Inferior parietal cortex (tissue), 1 donor: Measurements from ENCODE around the gene SYNE2.
"Not testable (repeated sequence)": the region's sequence is repeated elsewhere in the genome, so short reads cannot be mapped to it uniquely, and the experiment has no call there.

ENCODE experiments used
- DNase-seq: peaks from one replicate; pipeline ENCODE4 v3.0.0-alpha.2; 2016; ENCODE audit errors: extremely low spot score

Gene SYNE2

GRCh38 chr14:64194404-64194803 is 341.6 kb downstream of the SYNE2 start:
- no peak for DNase-seq

GRCh38 chr14:64195199-64195598 is 342.4 kb downstream of the SYNE2 start:
- DNase-seq, result no peak

- DNase-seq, result no peak
Observed at GRCh38 chr14:64196056-64196455, 343.3 kb downstream of the SYNE2 start.

- peak; percentile 79 for DNase-seq
Observed at GRCh38 chr14:64196814-64197411, 344.1 kb downstream of the SYNE2 start.

GRCh38 chr14:64197996-64198395 is 345.2 kb downstream of the SYNE2 start:
- no peak for DNase-seq

- no peak for DNase-seq
Observed at GRCh38 chr14:64198486-64198885, 345.7 kb downstream of the SYNE2 start.

GRCh38 chr14:64200170-64200569 is 347.4 kb downstream of the SYNE2 start:
- no peak for DNase-seq

- no peak for DNase-seq
Observed at GRCh38 chr14:64201296-64201695, 348.5 kb downstream of the SYNE2 start.

- no peak for DNase-seq
Observed at GRCh38 chr14:64201921-64202545, 349.2 kb downstream of the SYNE2 start.

GRCh38 chr14:64202716-64203115 is 349.9 kb downstream of the SYNE2 start:
- DNase-seq, result no peak

GRCh38 chr14:64203366-64204006 is 350.7 kb downstream of the SYNE2 start:
- no peak for DNase-seq

GRCh38 chr14:64208261-64208660 is 355.5 kb downstream of the SYNE2 start:
- no peak for DNase-seq

GRCh38 chr14:64208981-64209380 is 356.2 kb downstream of the SYNE2 start:
- DNase-seq, result no peak

GRCh38 chr14:64209444-64210131 is 356.8 kb downstream of the SYNE2 start:
- no peak for DNase-seq

GRCh38 chr14:64210216-64210615 is 357.4 kb downstream of the SYNE2 start:
- DNase-seq, result no peak

GRCh38 chr14:64210912-64211311 is 358.1 kb downstream of the SYNE2 start:
- not testable (repeated sequence) for DNase-seq

GRCh38 chr14:64212666-64213065 is 359.9 kb downstream of the SYNE2 start:
- no peak for DNase-seq

- no peak for DNase-seq
Observed at GRCh38 chr14:64213086-64213485, 360.3 kb downstream of the SYNE2 start.

- no peak for DNase-seq
Observed at GRCh38 chr14:64213853-64214570, 361.2 kb downstream of the SYNE2 start.

- DNase-seq, result no peak
Observed at GRCh38 chr14:64215274-64215673, 362.5 kb downstream of the SYNE2 start.

- no peak for DNase-seq
Observed at GRCh38 chr14:64215978-64216377, 363.2 kb downstream of the SYNE2 start.

- DNase-seq, result no peak
Observed at GRCh38 chr14:64217308-64217707, 364.5 kb downstream of the SYNE2 start.
